Mesothelial cell of epicardium (in vitro differentiated cells): ENCODE measurements around the gene NSUN4. TPM values are rescaled to one million over a fixed set of nuclear protein-coding genes. Genes with fewer than 3 reads are reported as not detected.

Experiments
- DNase-seq, 2 experiments: peaks; one replicate each; pipeline ENCODE4 v3.0.0; 2021; ENCODE audit warnings: low spot score in 2 of 2; ENCODE audit not compliant: unreplicated experiment in 2 of 2
- H3K27ac Mint-ChIP-seq: 2 replicates; pipeline ENCODE4 v1.8.0; 2021; ENCODE audit warnings: mixed read lengths
- H3K27me3 Mint-ChIP-seq: 2 replicates; pipeline ENCODE4 v1.8.0; 2021; ENCODE audit warnings: low read depth, mixed read lengths
- H3K36me3 Mint-ChIP-seq: 2 replicates; pipeline ENCODE4 v1.8.0; 2021; ENCODE audit warnings: mixed read lengths
- H3K4me1 Mint-ChIP-seq: 2 replicates; pipeline ENCODE4 v1.8.0; 2021; ENCODE audit warnings: mixed read lengths
- H3K4me3 Mint-ChIP-seq: 2 replicates; pipeline ENCODE4 v1.8.0; 2021; ENCODE audit warnings: mild to moderate bottlenecking, moderate library complexity, mixed read lengths
- H3K9me3 Mint-ChIP-seq: 2 replicates; pipeline ENCODE4 v1.8.0; 2021; ENCODE audit warnings: mixed read lengths
- CTCF ChIP-seq: fragments of 200-600 bp; sonication (generic); IDR thresholded peaks from one replicate; pipeline ENCODE4 v1.5.0; 2021; ENCODE audit warnings: antibody characterized with exemption; ENCODE audit not compliant: unreplicated experiment
- total RNA-seq: library from RNA; stranded (reverse); gene quantifications from 3 replicates; pipeline ENCODE4 v1.2.1, GENCODE V29; 2021

Gene NSUN4
- total RNA-seq, 1 donor from 2014 or later: 23.5 TPM

GRCh38 chr1:46406881-46407608 is 66.4 kb downstream of the NSUN4 start:
- no peak for DNase-seq
- no peak for TF ChIP-seq CTCF
- peak overlapping the region; percentile 64 for H3K4me3 Mint-ChIP-seq
- H3K27me3 Mint-ChIP-seq: peaks cover 1% of the 10 kb centered on the region
- H3K27ac Mint-ChIP-seq: peak overlapping the region; percentile 60
- H3K36me3 Mint-ChIP-seq: peaks cover 5% of the 10 kb centered on the region
- H3K4me1 Mint-ChIP-seq: peaks cover 16% of the 10 kb centered on the region
- H3K9me3 Mint-ChIP-seq: no peaks in the 10 kb centered on the region

GRCh38 chr1:46407636-46408035 is 67.0 kb downstream of the NSUN4 start:
- no peak for TF ChIP-seq CTCF
- peaks cover 13% of the 10 kb centered on the region for H3K4me1 Mint-ChIP-seq
- peaks cover 7% of the 10 kb centered on the region for H3K36me3 Mint-ChIP-seq
- H3K9me3 Mint-ChIP-seq: no peaks in the 10 kb centered on the region
- DNase-seq: no peak
- H3K4me3 Mint-ChIP-seq: peak overlapping the region; percentile 18
- peaks cover 1% of the 10 kb centered on the region for H3K27me3 Mint-ChIP-seq
- no peak overlapping the region for H3K27ac Mint-ChIP-seq

GRCh38 chr1:46408356-46409062 is 67.9 kb downstream of the NSUN4 start:
- Mint-ChIP-seq H3K27me3 (peaks cover 1% of the 10 kb centered on the region), H3K9me3 (no peaks in the 10 kb centered on the region), H3K4me3 (no peak overlapping the region), H3K4me1 (peaks cover 13% of the 10 kb centered on the region), H3K27ac (no peak overlapping the region), H3K36me3 (peaks cover 7% of the 10 kb centered on the region)
- no peak for DNase-seq
- no peak for TF ChIP-seq CTCF

GRCh38 chr1:46409063-46409372 is 68.4 kb downstream of the NSUN4 start:
- H3K27ac Mint-ChIP-seq: no peak overlapping the region
- H3K9me3 Mint-ChIP-seq: no peaks in the 10 kb centered on the region
- peaks cover 7% of the 10 kb centered on the region for H3K36me3 Mint-ChIP-seq
- H3K4me1 Mint-ChIP-seq: peaks cover 13% of the 10 kb centered on the region
- peaks cover 1% of the 10 kb centered on the region for H3K27me3 Mint-ChIP-seq
- H3K4me3 Mint-ChIP-seq: no peak overlapping the region
- no peak for TF ChIP-seq CTCF
- no peak for DNase-seq

- peaks cover 1% of the 10 kb centered on the region for H3K27me3 Mint-ChIP-seq
These were observed 69.8 kb downstream of the NSUN4 start for GRCh38 chr1:46410156-46411009.

More at GRCh38 chr1:46410156-46411009, 69.8 kb downstream of the NSUN4 start:
- no peak for TF ChIP-seq CTCF
- peaks cover 7% of the 10 kb centered on the region for H3K36me3 Mint-ChIP-seq
- peaks cover 13% of the 10 kb centered on the region for H3K4me1 Mint-ChIP-seq
- no peaks in the 10 kb centered on the region for H3K9me3 Mint-ChIP-seq
- no peak for DNase-seq
- no peak overlapping the region for H3K27ac Mint-ChIP-seq
- no peak overlapping the region for H3K4me3 Mint-ChIP-seq
